H1 (cell line): ENCODE results near the gene KCNJ10. TPM values are rescaled to one million over a fixed set of nuclear protein-coding genes. Genes with fewer than 3 reads are reported as not detected.

Experiments
- CTCF ChIA-PET: fragments of 300-600 bp; sonication (Branson Sonifier 250); formaldehyde crosslinking; loops from one replicate; lab custom pipeline; 2021; ENCODE audit not compliant: partially characterized antibody; lab: Charles Lee
- POLR2A ChIA-PET: fragments of 300-600 bp; sonication (Branson Sonifier 250); formaldehyde crosslinking; loops from one replicate; lab custom pipeline; 2021; ENCODE audit warnings: inconsistent platforms; ENCODE audit not compliant: partially characterized antibody; lab: Charles Lee
- DNase-seq, 2 experiments: peaks; one replicate each; pipeline versions ENCODE4 v3.0.0 to v3.0.0-alpha.2; 2010 to 2022; ENCODE audit warnings: low spot score in 2 of 2, low read depth in 1 of 2, mixed read lengths in 1 of 2
- FAIRE-seq: peaks from 2 replicates; lab custom pipeline; 2011; peaks lifted over from hg19 to GRCh38; lab: Jason Lieb, UNC
- H2AFZ ChIP-seq: 2 replicates; pipeline ENCODE4 v1.8.1; 2012; ENCODE audit warnings: low read length, inconsistent platforms
- H2AK5ac ChIP-seq: 2 replicates; pipeline ENCODE4 v1.6.1; 2013; ENCODE audit warnings: low read depth, low read length
- H2BK120ac ChIP-seq: replicated peaks from 2 replicates; pipeline ENCODE3; 2013; ENCODE audit warnings: low read depth, low read length, inconsistent platforms
- H2BK12ac ChIP-seq: 2 replicates; pipeline ENCODE4 v1.6.1; 2013; ENCODE audit warnings: low read depth, low read length
- H2BK15ac ChIP-seq: 2 replicates; pipeline ENCODE4 v1.6.1; 2013; ENCODE audit warnings: low read length
- H2BK20ac ChIP-seq: 2 replicates; pipeline ENCODE4 v1.6.1; 2013; ENCODE audit warnings: low read length
- H2BK5ac ChIP-seq: 2 replicates; pipeline ENCODE4 v1.6.1; 2013; ENCODE audit warnings: low read depth, low read length
- H3K14ac ChIP-seq: 2 replicates; pipeline ENCODE4 v1.6.1; 2013; ENCODE audit warnings: inconsistent platforms; ENCODE audit not compliant: insufficient read length
- H3K18ac ChIP-seq: 2 replicates; pipeline ENCODE4 v1.6.1; 2013; ENCODE audit warnings: low read length; ENCODE audit errors: extremely low read depth
- H3K23ac ChIP-seq: 2 replicates; pipeline ENCODE4 v1.6.1; 2013; ENCODE audit warnings: inconsistent platforms; ENCODE audit not compliant: insufficient read length
- H3K23me2 ChIP-seq: 2 replicates; pipeline ENCODE4 v1.6.1; 2013; ENCODE audit warnings: low read depth, low read length
- H3K27ac ChIP-seq: 2 replicates; pipeline ENCODE4 v1.6.1; 2011; ENCODE audit warnings: low read depth, low read length, inconsistent platforms
- H3K27me3 ChIP-seq, 4 experiments: replicated peaks in 1 of 4; 1 replicate in 1 of 4; 2 replicates in 3 of 4; pipeline versions ENCODE4 v1.6.1 to v1.8.1; 2011 to 2013; ENCODE audit warnings: low read length in 3 of 4, mild to moderate bottlenecking in 3 of 4, inconsistent platforms in 2 of 4, mixed read lengths in 2 of 4, moderate library complexity in 1 of 4; ENCODE audit not compliant: control insufficient read depth in 3 of 4, insufficient read depth in 3 of 4; ENCODE audit errors: extremely low read depth in 1 of 4
- H3K36me3 ChIP-seq, 4 experiments: 2 replicates each; pipeline versions ENCODE4 v1.6.1 to v1.8.1; 2011 to 2013; ENCODE audit warnings: mild to moderate bottlenecking in 4 of 4, low read length in 3 of 4, moderate library complexity in 2 of 4, control low read depth in 1 of 4, inconsistent platforms in 1 of 4; ENCODE audit not compliant: insufficient read depth in 4 of 4, control insufficient read depth in 2 of 4
- H3K4ac ChIP-seq: replicated peaks from 2 replicates; pipeline ENCODE3; 2013; ENCODE audit warnings: low read length, low read depth, mixed read lengths, inconsistent platforms; ENCODE audit not compliant: insufficient read length
- H3K4me1 ChIP-seq, 4 experiments: replicated peaks in 1 of 4; 1 replicate in 1 of 4; 2 replicates in 3 of 4; pipeline versions ENCODE4 v1.6.1 to v1.8.1; 2011 to 2013; ENCODE audit warnings: low read length in 3 of 4, inconsistent platforms in 2 of 4, mixed read lengths in 1 of 4; ENCODE audit not compliant: insufficient read depth in 4 of 4, control insufficient read depth in 3 of 4
- H3K4me2 ChIP-seq, 2 experiments: 2 replicates each; pipeline versions ENCODE4 v1.6.1 to v1.8.1; 2011 to 2013; ENCODE audit warnings: low read depth in 2 of 2, low read length in 2 of 2, control low read depth in 1 of 2, inconsistent platforms in 1 of 2, mild to moderate bottlenecking in 1 of 2; ENCODE audit not compliant: insufficient read depth in 1 of 2
- H3K4me3 ChIP-seq, 4 experiments: fragments of 200-600, 300-600 bp in 1 of 4; sonication (generic), shearing (Covaris generic), sonication (Bioruptor Twin) in 1 of 4; 2 replicates each; pipeline versions ENCODE4 v1.5.1 to v1.8.1; 2011 to 2016; ENCODE audit warnings: low read length in 4 of 4, low read depth in 3 of 4, control low read depth in 2 of 4, inconsistent platforms in 2 of 4, mild to moderate bottlenecking in 2 of 4, mixed read lengths in 1 of 4, moderate library complexity in 1 of 4; ENCODE audit not compliant: insufficient read depth in 2 of 4; ENCODE audit errors: extremely low read depth in 1 of 4
- H3K56ac ChIP-seq: replicated peaks from 2 replicates; pipeline ENCODE3; 2013; ENCODE audit warnings: low read depth, mild to moderate bottlenecking, mixed read lengths, low read length, inconsistent platforms; ENCODE audit not compliant: insufficient read length
- H3K79me1 ChIP-seq: 2 replicates; pipeline ENCODE4 v1.6.1; 2013; ENCODE audit warnings: low read depth, low read length, control low read depth
- H3K79me2 ChIP-seq, 2 experiments: 2 replicates each; pipeline versions ENCODE4 v1.6.1 to v1.8.1; 2012 to 2013; ENCODE audit warnings: low read length in 2 of 2, mild to moderate bottlenecking in 2 of 2, inconsistent platforms in 1 of 2; ENCODE audit not compliant: insufficient read depth in 2 of 2, control insufficient read depth in 1 of 2
- H3K9ac ChIP-seq, 4 experiments: replicated peaks in 1 of 4; 1 replicate in 1 of 4; 2 replicates in 3 of 4; pipeline versions ENCODE4 v1.6.1 to v1.8.1; 2011 to 2013; ENCODE audit warnings: low read depth in 3 of 4, low read length in 3 of 4, control low read depth in 2 of 4, mild to moderate bottlenecking in 2 of 4, moderate library complexity in 2 of 4, inconsistent platforms in 1 of 4; ENCODE audit errors: extremely low read depth in 1 of 4
- H3K9me3 ChIP-seq, 2 experiments: 2 replicates each; pipeline versions ENCODE4 v1.6.1 to v1.8.1; 2012 to 2013; ENCODE audit warnings: mild to moderate bottlenecking in 2 of 2, moderate library complexity in 2 of 2, control low read depth in 1 of 2, inconsistent platforms in 1 of 2, low read depth in 1 of 2, low read length in 1 of 2, mixed read lengths in 1 of 2; ENCODE audit not compliant: insufficient read depth in 2 of 2
- H4K20me1 ChIP-seq, 2 experiments: replicated peaks in 1 of 2; 2 replicates each; pipeline versions ENCODE3 to v1.8.1; 2011 to 2013; ENCODE audit warnings: inconsistent platforms in 2 of 2, low read length in 2 of 2, mild to moderate bottlenecking in 1 of 2; ENCODE audit not compliant: insufficient read depth in 2 of 2, control insufficient read depth in 1 of 2
- H4K5ac ChIP-seq: 2 replicates; pipeline ENCODE4 v1.6.1; 2013; ENCODE audit warnings: low read length, low read depth, mixed read lengths, inconsistent platforms; ENCODE audit not compliant: insufficient read length
- H4K8ac ChIP-seq: 2 replicates; pipeline ENCODE4 v1.8.0; 2013; ENCODE audit warnings: mild to moderate bottlenecking, moderate library complexity, low read length, inconsistent platforms; ENCODE audit not compliant: insufficient read depth; ENCODE audit errors: extremely low read depth
- H4K91ac ChIP-seq: replicated peaks from 2 replicates; pipeline ENCODE3; 2013; ENCODE audit warnings: low read length, mixed read lengths, inconsistent platforms; ENCODE audit not compliant: insufficient read length
- CBX5 ChIP-seq: fragments of 300-800, 300-1000 bp; sonication (generic); IDR thresholded peaks from 2 replicates; pipeline ENCODE4 v1.7.1; 2016; ENCODE audit warnings: antibody characterized with exemption, low read length, low read depth
- CEBPB ChIP-seq: IDR thresholded peaks from 2 replicates; pipeline ENCODE4 v1.6.1; 2012; ENCODE audit warnings: low read depth, low read length
- RFX5 ChIP-seq: IDR thresholded peaks from 2 replicates; pipeline ENCODE4 v1.6.1; 2011; ENCODE audit warnings: low read depth, low read length, improper control_type of control experiment, borderline replicate concordance
- SIRT6 ChIP-seq: IDR thresholded peaks from one replicate; pipeline ENCODE4 v1.7.1; 2012; ENCODE audit warnings: low read length, inconsistent platforms
- WGBS, 2 experiments: shearing (Covaris generic) in 1 of 2; methylation state at CpG; one replicate each; pipeline versions ENCODE4 v1.1.6 to v1.1.7; 2013 to 2015; ENCODE audit warnings: low lambda C conversion rate in 2 of 2, mixed read lengths in 2 of 2, inconsistent platforms in 1 of 2, low coverage in 1 of 2, missing lambda C conversion rate in 1 of 2; ENCODE audit not compliant: insufficient replicate concordance in 2 of 2, insufficient coverage in 1 of 2, insufficient read length in 1 of 2; ENCODE audit errors: extremely low coverage in 1 of 2, missing lambda C conversion rate in 1 of 2; 5-methylcytosine and 5-hydroxymethylcytosine counted together
- polyA plus RNA-seq, 7 experiments: library from polyadenylated mRNA; depleted of rRNA in 3 of 7; stranded (reverse) in 5 of 7; unstranded in 2 of 7; fragments of >200 nt in 5 of 7; fragments of 200-250 nt in 2 of 7; gene quantifications; 1 replicate in 5 of 7; 2 replicates in 1 of 7; 4 replicates in 1 of 7; pipeline versions ENCODE4 v1.2.1 to v1.2.3, GENCODE V29; 2011 to 2013; ENCODE audit warnings: missing spikeins in 2 of 7, mixed read lengths in 2 of 7
- total RNA-seq: library from RNA; stranded (reverse); fragmentation: NEBNext Ultra II Directional; extraction: Animal tissue kit (Norgen Biotek cat#: 25700); gene quantifications from 2 replicates; pipeline ENCODE4 v1.2.1, GENCODE V29; 2021

KCNJ10 gene
- total and polyA plus RNA-seq, 2 of the 8 experiments (the other 6 are each of a cell fraction or from before 2014, with no cell fraction given), result 1.7 to 2.4 TPM

DNA sequence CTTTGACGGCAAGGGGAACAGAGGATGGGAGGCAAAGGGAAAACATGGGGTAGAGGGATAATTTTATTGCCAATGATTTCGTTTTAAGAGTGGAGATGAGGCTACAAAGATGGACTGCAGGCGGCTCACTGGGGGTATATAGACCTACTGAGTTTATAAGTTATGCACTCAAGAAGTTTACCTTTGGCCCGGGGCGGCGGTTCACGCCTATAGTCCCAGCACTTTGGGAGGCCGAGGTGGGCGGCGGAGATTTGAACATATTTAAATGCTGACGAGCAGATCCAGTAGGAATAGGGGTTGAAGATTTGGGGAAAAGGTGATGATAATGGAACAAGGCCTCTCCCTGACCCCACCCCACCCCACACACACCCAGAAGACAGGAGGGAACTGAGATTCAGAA lies 107.8 kb downstream of the KCNJ10 start:
- H3K4me2 ChIP-seq, result no peak overlapping the region
- no peaks in the 10 kb centered on the region; a peak in 1 of 7 replicates for H3K4me1 ChIP-seq
- no peaks in the 10 kb centered on the region for H4K20me1 ChIP-seq
- no peaks in the 10 kb centered on the region for H3K79me1 ChIP-seq
- no peak overlapping the region for H2BK20ac ChIP-seq
- 92% methylated on average over 11 of the region's 11 CpGs; no CpG with 5 or more reads in 1 of the 2 experiments for WGBS, 2 experiments
- H3K56ac ChIP-seq, result no peak overlapping the region
- no peak overlapping the region for H3K9ac ChIP-seq
- no peak overlapping the region for H4K5ac ChIP-seq
- POLR2A ChIA-PET, result interaction anchor here (1.2 kb wide), 1 partner anchor 32 kb away, joined by 3 read pairs; no protein-coding TSS in a partner anchor
- no peak overlapping the region for H3K23ac ChIP-seq
- no peak overlapping the region for H4K91ac ChIP-seq
- H3K79me2 ChIP-seq, result no peaks in the 10 kb centered on the region
- H3K23me2 ChIP-seq, result no peaks in the 10 kb centered on the region
- TF ChIP-seq SIRT6 (no peak), CBX5 (no peak), RFX5 (no peak), CEBPB (no peak)
- FAIRE-seq (no peak), DNase-seq (no peak)
- no peaks in the 10 kb centered on the region for H3K27me3 ChIP-seq
- H2BK15ac ChIP-seq, result no peak overlapping the region
- H3K36me3 ChIP-seq, result no peaks in the 10 kb centered on the region
- H2BK12ac ChIP-seq, result no peak overlapping the region
- H2AFZ ChIP-seq, result no peak overlapping the region
- CTCF ChIA-PET, result no interaction called here
- no peak overlapping the region for H3K4me3 ChIP-seq
- H3K27ac ChIP-seq, result no peak overlapping the region
- H2AK5ac ChIP-seq, result no peak overlapping the region
- no peaks in the 10 kb centered on the region for H3K9me3 ChIP-seq
- no peak overlapping the region for H3K4ac ChIP-seq
- no peak overlapping the region for H2BK5ac ChIP-seq
- no peak overlapping the region for H2BK120ac ChIP-seq
- no peak overlapping the region for H3K14ac ChIP-seq
- no peak overlapping the region for H3K18ac ChIP-seq
- H4K8ac ChIP-seq, result no peak overlapping the region
